Head of caudate nucleus (tissue), 42 donors: ENCODE measurements around the gene FLNB.

ENCODE experiments used
- DNase-seq, 42 donors: peaks; one replicate each; pipeline versions ENCODE4 v3.0.0 to v3.0.0-alpha.2; 2020 to 2021; ENCODE audit warnings: mixed read lengths in 7 of 42
- intact Hi-C: fragments of 100-400 bp; cut with DNase I; formaldehyde crosslinking; loops from one replicate; pipeline ENCODE4 v1.15.0; 2022

The FLNB gene

DNA sequence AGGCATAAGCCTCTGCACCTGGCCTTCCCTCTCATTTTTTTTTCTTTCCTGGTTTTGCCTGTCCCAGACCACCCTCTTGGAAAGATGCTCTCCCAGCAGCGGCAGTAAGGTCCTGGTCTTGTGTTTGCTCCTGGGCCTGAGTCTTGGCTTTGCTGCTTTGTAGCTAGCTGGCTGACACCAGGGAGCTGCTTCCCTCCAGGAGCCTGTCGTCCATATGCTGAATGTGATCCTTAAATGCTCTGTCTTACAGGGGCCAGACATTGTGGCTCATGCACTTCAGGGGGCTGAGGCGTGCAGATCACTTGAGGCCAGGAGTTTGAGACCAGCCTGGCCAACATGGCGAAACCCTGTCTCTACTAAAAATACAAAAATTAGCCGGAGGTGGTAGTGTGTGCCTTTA is 17.2 kb downstream of the FLNB start:
- DNase-seq: no peak
- intact Hi-C loops: no loop called here

- intact Hi-C loops: no loop called here
- DNase-seq: peak in 5 of 42 donors; percentile 13 to 28 (median 23)
These were observed 17.8 kb downstream of the FLNB start for GRCh38 chr3:58025837-58026569.

DNA sequence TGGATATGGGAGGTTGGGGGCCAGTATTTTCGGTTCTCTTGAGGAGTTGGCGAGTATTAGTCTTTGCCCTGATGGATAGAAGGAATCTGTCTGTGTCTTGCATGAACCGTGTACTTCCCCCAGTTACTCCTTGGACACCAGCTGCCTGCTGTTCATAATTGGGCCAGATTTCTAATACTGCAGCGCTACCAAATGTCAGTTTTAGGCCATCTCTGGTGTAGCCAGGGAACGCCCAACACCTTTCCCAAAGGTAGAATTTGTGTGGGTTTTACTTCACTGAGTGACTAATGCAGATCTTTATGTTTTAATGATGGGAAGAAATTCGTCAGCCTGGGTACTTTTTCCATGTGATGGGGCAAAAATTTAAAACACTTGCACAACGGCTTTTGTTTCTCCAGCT is 18.4 kb downstream of the FLNB start:
- peak in 10 of 42 donors; percentile 15 to 70 (median 36) for DNase-seq
- intact Hi-C loops: no loop called here

GRCh38 chr3:58027704-58028317 is 19.6 kb downstream of the FLNB start:
- DNase-seq: no peak
- intact Hi-C loops: no loop called here

DNA sequence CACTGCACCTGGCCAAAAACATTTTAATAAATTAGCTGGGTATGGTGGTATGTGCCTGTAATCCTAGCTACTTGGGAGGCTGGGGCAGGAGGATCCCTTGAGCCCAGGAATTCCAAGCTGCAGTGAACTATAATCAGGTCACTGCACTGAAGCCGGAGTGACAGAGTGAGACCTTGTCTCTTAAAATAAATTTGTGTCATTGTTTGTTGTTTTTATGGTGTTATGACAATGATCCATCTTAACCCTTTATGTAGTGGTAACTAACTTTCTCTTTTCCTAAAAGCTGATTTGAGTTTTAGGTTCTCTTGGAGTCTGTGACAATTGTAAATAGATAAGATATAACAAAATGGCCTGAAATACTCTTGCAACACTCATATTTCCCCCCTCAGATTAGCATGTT is 20.7 kb downstream of the FLNB start:
- intact Hi-C loops: no loop called here
- DNase-seq: no peak

GRCh38 chr3:58029842-58030584 is 21.8 kb downstream of the FLNB start:
- intact Hi-C loops: no loop called here
- no peak for DNase-seq

DNA sequence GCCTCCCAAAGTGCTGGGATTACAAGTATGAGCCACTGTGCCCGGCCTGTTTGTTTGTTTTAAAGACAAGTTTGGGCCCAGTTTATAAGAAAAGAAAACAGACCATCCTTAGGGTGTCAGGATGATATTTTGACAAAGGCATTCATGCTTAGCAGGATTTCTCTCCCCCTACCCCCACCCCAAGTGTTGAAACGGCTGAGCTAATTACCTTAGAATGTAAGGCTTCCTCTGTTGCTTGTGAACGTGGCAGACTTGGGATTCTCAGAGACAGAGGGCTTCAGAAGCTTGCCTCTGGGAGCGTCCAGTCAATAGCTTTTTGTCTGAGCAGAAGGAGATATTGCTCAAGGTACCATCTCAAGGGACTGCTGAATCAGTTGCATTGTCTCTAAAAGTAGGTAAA is 24.0 kb downstream of the FLNB start:
- intact Hi-C loops: no loop called here
- no peak for DNase-seq

DNA sequence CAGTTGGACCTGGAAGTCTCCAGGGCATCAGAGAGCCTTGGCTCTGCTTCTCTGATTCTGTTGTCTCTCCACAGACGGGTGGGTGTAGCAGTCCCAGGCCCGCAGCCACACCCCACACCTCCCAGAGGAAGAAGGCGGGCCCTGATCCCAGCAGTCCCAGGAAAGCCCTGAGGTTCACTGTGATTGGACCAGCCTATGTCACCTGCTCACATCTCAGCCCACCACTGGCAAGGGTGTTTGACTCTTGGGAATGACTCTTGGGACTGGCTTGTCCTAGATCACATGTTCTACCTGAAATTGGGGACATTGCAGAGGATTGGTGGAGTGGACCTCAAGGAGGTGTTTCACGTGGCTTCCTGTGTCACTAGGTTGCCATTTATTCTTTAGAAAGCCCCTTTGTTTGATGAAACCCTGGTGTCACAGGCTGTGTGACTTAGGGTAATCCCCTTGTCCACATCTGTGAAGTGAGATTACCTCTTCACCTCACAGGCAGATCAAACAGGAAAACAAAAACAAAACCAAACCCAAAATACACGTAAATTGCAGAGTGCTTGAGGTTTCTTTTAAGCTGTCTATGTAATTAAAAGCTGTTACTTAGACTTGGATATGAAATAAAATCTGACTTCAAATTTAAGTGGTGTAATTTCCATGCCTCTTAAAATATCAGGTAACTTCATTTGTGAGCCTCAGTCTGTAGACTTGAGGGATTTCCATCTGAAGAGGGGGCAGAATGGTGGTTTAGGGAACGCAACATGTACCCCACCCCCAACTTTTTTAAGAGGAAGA is 26.7 kb downstream of the FLNB start:
- intact Hi-C loops: no loop called here
- DNase-seq: peak in 1 of 42 donors; percentile 5

DNA sequence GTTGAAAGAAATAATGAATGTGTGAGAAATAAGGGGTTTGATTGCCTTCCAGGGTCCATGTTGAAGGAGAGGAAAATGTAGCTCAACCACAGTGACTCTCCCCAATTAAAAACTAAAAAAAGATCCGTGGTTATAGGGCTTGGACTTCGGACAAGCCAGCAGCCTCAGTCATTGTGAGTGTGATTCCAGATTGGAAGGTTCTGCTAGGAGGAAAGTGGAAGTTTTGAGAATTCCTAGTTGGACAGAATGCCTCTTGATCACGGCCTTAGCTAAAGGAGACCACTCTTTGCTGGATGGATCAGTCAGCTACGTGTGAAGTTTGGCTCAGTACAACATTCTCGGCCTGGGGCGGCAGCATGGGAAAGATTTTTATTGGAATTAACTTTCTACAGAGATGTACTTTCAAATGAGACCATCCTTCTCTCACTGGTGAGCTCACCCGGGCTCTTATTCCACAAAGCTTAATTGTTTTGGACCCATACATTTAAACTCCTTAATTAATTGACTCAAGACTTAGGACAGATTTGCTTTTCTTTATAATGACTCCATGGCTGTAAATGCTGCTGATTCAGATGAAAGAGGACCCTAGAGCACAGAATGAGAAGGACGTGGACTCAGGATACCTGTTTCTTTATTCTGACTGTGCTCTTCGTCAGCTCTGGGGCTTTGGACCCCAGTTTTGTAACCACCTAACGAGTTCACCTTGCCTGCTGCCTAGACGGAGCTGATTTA is 27.5 kb downstream of the FLNB start:
- DNase-seq: no peak
- intact Hi-C loops: no loop called here

- peak in 7 of 42 donors; percentile 4 to 34 (median 28) for DNase-seq
- intact Hi-C loops: no loop called here
These were observed 28.2 kb downstream of the FLNB start for GRCh38 chr3:58036293-58037032.

GRCh38 chr3:58037141-58037910 is 29.1 kb downstream of the FLNB start:
- intact Hi-C loops: no loop called here
- no peak for DNase-seq

DNA sequence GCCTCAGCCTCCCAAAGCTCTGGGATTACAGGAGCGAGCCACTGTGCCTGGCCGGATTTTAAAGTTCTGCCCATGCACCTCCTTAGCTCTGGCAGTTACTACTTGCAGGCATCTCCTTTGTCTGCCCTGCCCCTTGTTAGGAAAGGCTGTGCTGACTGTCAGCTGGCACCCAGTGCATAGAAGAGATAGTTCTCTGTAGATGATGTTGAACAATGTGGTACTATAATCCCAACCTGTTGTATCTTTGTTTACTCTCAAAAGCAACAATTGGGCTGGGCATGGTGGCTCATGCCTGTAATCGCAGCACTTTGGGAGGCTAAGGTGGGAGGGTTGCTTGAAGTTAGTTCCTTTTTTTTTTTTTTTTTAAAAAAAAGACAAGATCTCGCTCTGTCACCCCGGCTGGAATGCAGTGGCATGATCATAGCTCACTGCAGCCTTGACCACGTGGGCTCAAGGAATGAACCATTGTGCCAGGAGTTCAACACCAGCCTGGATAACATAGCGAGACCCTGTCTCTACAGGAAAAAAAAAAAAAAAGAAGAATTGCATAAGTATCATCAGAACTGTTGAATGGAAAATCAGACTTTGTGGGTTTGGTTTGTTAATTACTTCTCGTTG is 30.6 kb downstream of the FLNB start:
- intact Hi-C loops: no loop called here
- DNase-seq: peak in 1 of 42 donors; percentile 23

GRCh38 chr3:58039601-58040000 is 31.4 kb downstream of the FLNB start:
- DNase-seq: no peak
- intact Hi-C loops: no loop called here

DNA sequence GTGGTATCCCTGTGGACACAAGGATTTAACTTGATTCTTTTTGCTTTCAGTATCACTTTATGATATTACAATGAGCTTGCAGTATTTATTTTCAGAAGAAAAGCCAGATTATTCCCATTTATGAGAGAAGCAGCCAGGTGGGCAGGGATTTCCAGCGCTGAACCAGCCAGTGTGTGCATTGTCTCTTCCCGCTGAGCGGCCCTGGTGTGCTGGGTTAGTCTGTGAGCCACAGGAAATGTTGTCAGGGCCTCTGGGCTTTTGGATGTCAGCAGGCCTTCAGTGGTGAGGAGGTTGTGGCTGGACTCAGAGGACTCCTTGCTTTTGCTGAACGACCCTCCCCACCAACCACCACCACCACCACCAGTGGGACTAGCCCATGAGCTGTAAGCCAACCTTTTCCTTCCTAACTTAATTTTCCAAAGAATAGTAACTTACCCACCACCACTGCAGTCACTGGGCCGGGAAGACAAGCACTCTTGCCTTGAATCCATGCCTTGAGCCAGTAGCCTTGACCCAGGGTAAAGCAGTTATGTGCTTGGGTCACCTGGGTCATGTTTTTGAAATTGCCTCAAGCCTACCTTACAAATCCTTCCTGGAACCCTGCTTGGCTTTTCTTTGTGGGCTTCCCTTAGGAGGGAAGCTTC is 33.1 kb downstream of the FLNB start:
- DNase-seq: no peak
- intact Hi-C loops: no loop called here

DNA sequence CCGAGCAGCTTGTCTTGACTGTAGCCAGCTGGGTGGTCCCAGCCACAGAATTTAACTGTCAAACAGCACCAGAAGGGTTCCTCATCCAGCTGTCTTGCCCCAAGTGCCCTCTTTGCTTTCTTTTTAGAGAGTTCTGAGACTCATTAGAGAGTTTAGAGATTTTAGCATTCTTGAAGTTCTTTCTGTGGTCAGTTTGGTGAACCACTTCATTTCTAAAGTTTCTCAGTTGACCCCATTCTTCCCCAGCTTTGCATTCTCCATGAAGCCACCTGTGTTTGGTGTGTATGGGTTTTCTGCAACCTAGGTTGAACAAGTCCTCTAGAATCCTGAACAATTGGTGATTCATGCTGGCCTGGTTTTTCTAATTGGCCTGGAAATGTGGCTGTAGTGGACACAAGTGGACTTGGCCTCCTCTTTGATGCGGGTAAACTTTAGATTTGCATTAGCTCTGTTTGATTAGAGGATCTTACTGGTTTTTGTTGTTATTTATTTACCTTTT is 33.7 kb downstream of the FLNB start:
- intact Hi-C loops: no loop called here
- DNase-seq: no peak

DNA sequence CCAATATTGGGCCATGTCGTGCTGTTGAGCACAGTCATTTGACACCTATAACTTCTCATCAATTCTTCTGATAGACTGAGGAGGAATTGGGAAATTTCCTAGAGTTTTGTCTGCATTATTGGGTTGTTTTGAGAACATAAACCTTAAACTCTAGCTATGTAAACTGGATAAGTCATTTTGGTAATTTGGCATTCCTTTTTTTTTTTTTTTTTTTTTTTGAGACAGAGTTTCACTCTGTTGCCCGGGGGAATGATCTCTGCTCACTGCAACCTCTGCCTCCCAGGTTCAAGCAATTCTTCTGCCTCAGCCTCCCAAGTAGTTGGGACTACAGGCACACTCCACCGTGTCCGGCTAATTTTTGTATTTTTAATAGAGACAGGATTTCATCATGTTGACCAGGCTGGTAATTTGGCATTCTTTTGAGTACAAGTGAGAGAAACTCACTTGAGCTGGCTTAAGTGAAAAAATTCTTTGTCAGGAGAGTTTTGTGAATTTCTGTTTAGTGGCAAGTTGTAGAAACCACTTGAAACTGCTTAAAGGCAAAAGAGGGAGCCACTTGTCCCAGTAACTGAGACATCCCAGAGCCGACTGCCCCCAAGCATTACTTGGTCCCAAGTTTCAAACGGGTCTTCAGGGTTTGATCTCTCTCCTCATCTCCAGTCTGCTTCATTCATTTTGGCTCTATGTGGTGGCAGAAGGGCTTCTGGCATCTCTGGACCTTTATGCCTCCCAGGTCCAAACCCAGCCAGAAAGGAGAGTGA is 34.9 kb downstream of the FLNB start:
- no peak for DNase-seq

More for the DNA sequence above, 34.9 kb downstream of the FLNB start:
- intact Hi-C loops: no loop called here
